ENCODE data around the gene TENT4A.

- TF ChIP-seq POLR2A (IDR thresholded peaks at IDR 0.05; ENCODE audit: low read length): no peak
- no peak for TF ChIP-seq GATA1 (IDR thresholded peaks at IDR 0.05; ENCODE audit: low read depth, low read length)
Observed at GRCh38 chr5:6781716-6782115, 68.5 kb downstream of the TENT4A start.
